EH (cell line): Measurements from ENCODE around the gene PDPR.
"Not testable (repeated sequence)": the region's sequence is repeated elsewhere in the genome, so short reads cannot be mapped to it uniquely, and the experiment has no call there.

Experiments used
- DNase-seq: peaks from one replicate; pipeline ENCODE4 v3.0.0-alpha.2; 2015; ENCODE audit warnings: low read depth

Gene PDPR

DNA sequence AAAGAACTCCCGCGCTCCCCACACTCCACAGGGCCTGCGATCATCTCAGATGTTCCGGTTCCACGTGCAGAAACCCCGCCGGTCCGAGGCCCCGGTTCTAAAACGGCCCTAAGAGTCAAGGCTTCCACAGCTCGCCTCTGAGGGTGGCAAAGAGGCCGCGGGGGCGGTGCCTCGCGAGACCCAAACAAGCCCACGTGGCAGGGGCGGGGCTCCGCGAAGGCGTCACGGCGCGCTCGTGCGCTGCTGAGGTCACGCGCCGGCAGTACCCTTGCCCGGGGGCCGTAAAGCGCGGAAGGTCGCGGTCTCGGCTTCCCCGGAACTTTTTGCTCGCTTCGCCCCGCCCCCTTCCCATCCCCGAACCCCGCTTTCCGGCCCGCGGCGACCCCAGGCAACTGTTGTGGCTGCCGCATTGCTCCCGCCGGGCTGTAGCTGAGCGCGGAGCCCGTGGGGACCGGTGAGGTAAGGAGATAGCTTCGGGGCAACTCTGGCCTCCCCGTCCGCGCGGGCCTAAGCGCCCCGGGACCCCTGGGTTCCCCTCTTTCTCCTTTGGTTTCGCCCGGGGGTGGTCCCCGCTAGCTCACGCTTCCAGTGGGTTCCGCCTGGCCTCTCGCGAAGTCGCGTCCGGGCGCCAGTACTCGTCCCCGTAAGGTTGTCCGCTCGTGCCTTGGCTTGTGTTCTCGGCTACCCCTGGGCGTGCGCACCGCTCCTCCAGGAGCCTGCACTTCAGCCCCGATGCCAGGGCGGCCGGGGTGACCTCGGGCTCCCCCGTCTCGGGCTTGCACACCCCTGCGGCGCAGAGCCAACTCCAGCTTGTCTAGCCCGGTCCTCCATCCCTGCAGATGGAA lies at the start of gene PDPR:
Gene PDPR, plus strand, starts transcription at position 351 of the 845 bp plus-strand sequence. CDS start 6,161 bp downstream, outside the sequence.
- peak; percentile 90 for DNase-seq

DNA sequence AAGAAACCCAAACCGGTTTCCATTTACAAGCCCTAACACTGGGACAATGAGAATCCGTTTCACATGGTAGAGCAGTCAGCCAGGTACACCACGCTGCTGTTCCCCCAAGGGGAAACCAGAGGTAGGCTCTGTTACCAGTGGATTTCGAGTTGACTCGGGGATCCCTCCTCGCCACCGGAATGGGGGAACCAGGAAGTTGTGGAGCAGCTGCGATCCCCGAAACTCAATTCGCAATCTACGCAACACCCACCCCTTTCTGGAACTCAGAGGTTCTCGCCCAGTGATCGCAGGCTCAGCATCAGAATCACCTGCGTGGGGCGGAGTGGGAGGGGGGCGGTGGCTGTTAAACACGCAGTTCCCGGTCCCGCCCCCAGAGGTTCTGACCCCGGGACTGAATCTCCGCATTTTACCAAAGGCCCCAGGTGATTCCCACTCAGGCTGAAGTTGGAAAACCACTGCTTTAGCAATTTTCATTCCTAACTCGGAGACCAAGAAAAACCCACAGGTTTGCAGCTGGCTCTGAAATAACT lies 49.2 kb upstream of the PDPR start:
- DNase-seq, result peak; percentile 26

DNA sequence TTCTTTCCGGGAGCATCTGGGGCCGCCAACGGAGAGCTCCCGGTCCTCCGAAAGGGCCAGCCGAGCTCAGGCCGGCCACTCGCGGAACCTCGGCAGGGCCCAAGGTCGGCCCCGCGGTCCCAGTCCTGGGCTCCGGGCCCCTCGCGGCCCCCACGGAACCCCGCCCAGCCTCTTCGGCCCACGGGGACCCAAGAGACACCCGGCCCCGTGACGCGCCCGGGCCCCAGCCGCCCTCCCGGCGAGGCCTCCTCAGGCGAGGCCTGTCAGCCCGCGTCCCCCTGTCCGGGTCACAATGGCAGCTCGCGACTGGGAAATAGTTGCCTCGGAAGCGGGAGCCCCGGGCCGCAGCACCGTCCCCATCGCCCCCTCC lies 48.8 kb upstream of the PDPR start:
- not testable (repeated sequence) for DNase-seq

DNA sequence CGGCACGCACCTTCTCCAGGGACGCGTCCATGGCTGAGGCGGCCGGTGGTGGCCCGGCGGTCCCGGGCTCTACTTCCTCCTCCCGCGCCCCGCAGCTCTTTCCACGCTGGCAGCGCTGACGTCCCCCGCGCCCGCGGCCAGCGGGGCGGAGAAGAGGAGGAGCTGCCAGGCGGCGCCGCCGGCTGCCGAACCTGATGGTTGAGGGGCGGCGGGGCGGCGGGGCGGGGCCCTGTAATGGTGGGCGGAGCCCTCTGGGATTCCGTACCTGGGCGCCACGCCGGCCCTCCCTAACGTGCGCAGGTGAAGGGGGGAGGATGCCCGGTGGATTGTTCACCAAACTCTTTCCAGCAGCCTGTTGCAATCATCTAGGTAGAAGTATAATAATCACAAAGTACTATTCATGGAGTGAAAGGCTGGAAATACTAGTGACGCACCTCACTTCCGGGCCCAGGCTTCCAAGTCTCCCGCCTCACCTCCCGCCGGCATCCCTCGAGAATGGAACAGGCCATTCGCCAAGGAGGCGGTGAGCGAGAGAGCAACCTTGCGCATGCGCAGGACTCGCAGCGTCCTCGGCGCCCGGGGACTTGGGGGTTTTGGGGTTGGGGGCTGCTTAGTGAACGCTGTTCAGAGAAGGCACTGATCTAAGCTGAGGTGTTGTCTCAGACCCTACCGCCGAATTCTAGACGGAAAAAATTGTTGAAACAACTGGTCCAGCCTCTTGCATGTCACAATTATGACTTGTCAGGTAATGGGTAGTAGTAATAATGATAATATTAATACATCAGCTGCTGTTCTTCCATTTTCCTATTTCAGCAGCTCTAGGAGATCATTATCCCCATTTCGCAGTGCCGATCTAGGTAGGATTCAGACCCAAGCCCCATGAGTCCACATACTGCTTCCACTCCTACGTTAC lies 48.1 kb upstream of the PDPR start:
- peak; percentile 88 for DNase-seq

DNA sequence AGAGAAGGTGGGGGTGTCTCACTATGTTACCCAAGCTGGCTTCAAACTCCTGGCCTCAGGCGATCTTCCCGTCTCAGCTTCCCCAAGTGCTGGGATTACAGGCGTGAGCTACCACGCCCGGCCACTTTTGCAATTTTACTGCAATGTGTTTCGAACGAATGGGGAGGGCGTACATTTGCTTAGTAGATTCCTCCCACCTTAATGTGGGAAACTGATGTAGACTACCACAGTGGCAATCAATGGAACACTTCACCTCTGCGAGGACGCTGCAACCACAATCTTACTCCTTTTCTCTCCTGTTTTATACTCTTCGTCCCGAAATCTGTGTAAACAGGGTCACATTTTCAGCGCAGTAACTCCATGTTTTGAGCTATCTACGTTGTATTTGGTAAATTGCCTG lies 47.4 kb upstream of the PDPR start:
- DNase-seq, result not testable (repeated sequence)

DNA sequence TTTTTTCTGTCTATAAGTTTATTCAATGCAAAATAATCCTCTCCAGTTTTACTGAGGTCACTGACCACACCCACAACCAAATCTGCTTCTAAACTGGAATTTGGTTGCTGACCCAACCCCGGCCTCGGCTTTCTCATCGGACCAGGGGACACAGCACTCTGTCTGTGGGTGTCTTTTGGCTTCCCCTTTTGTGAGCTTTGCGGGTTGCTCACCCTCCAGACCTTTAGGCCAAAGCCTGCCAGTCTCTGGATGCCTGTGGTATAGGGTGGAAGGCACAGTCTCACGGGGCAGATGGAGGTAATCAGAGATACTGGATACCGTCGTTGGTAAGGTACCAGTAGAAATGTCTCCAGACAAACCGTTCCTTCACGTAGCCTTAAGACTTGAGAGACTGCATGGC lies 35.1 kb upstream of the PDPR start:
- DNase-seq, result not testable (repeated sequence)

DNA sequence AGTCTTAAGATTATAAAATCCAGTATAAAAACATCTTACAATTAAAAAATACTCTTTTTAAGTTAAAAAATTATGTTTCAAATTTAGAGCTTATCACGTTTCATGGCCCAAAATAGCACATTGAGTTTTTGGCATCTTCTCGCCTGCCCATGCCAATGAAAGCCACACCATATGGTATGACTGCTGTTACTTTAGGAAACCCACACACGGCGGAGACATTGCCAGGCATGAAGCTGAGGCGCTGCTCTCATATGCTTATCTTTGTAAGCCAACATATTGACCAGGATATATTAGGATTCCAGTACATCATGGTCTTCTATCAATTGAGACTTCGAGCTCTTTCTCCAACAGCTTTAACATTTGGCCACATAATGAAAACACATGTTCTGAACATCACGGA lies 32.9 kb upstream of the PDPR start:
- DNase-seq, result not testable (repeated sequence)

DNA sequence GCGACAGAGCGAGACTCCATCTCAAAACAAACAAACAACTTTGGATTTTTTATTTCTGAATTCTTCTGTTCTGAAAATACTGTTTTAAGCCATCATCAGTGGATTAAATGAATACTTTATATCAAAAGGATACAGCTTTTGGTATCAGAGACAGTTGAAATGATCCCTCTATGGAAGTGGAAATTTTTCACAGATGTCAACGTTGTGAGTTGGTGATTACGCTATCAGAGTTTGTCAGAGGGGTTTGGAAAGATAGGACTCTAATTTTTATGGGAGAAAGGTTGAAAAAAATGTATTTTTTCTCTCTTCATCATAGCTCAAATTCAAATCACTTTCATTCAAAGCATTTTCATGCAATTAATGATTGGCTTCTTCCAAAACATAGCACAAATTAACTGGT lies 30.2 kb upstream of the PDPR start:
- DNase-seq, result not testable (repeated sequence)

DNA sequence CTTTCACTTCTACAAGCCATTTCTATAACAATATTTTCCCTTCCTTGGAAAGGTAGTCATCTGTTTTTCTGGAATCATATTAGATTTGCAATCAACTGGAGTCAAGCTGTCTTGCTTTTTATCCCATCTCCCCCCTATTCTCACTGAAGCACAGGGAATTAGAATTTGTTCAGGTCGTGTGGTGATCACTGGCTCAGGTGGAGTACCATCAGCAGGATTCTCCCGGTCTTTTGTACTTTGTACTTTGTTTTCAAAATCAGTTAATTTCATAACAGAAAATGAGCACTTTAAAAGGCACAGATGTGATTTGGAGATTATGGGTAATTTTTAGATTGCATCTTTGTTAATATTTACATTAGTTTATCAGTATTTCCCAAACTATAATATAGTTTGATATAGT lies 26.0 kb upstream of the PDPR start:
- DNase-seq, result not testable (repeated sequence)

DNA sequence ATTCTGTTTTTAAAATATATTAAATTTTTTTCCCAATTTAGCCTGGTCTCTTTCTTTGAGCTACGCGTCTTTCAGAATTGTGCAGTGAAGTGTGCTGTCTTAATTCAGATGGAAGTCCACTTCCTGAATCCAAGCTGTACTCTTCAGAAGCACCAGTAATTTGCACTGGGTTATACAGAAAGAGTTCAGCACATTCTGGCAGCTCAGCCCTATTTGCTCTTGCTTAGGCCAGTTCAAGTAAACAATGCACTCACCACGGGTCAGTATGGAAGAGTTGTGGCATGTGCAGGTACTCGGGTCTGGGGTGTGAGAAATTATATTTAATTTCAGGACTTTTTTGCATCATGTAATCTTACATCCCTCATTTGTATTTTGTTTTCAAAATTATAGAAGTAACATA lies 25.3 kb upstream of the PDPR start:
- not testable (repeated sequence) for DNase-seq

DNA sequence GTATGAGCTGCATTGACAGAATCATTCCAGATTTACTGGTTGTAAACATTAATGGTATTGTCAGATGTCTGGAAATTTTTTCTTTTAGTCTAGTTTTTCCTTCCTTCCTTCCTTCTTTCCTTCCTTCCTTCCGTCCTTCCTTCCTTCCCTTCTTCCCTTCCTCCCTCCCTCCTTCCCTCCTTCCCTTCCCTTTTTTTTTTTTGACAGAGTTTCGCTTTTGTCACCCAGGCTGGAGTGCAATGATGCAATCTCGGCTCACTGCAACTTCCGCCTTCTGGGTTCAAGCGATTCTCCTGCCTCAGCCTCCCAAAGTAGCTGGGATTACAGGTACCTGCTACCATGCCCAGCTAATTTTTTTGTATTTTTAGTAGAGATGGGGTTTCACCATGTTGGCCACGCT lies 24.8 kb upstream of the PDPR start:
- not testable (repeated sequence) for DNase-seq

DNA sequence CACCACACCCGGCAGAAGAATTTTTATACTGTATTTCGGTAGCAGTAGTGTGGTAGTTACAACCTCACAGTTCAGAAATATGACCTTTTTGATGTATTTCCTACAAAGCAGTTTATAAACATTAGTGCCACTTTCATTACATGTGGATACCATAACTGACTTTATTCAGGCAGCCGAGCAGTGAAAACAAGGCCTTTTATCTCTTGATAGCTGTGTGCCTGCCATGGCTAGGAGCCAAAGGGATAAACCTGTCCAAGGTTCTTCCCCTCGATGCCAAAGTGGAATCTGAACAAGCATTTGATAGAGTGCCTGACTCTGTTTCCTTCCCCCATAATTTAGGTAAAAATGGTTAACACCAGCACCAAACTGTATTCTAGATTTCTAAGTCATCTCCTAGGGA lies 23.0 kb upstream of the PDPR start:
- not testable (repeated sequence) for DNase-seq

DNA sequence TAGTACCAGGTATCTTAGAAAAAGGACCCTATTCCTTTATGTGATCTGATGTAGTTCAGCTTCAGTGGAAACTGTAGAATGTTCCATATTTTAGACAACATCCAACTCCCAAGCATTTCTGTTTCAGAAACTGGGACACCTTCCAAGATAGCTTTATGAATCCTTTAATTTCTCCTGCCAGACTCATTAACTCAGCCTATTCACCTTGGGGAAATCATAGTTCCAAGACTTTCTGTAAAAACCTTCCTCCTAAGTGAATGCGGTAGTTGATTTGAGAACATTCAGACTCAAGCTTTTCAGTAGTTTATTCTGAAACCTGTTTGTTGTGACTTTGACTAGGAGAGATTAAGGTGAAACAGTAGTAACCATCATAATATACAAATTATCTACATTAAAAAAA lies 20.0 kb upstream of the PDPR start:
- DNase-seq, result not testable (repeated sequence)

DNA sequence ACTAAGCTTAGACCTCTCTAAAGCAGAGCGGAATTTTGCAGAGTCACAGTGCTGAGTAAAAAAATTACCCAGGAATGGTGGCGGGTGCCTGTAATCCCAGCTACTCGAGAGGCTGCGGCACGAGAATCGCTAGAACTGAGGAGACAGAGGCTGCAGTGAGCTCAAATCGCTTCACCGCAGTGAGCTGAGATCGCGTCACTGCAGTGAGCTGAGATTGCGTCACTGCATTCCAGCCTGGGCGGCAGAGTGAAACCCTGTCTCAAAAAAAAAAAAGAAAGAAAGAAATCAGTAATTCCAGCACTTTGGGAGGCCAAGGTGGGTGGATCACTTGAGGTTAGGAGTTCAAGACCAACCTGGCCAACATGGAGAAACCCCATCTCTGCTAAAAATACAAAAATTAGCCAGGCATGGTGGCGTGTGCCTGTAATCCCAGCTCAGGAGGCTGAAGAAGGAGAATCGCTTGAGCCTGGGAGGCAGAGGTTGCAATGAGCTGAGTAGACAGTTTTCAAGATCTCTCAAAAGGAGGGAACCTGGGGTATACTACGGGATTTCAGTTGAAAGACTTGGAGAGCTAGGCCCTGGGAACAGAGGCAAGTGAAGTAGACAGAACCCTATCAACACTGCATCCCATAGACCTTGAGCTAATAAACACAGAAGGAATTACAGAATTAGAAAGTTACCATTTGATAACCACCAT lies 4.4 kb upstream of the PDPR start:
- peak; percentile 26 for DNase-seq

DNA sequence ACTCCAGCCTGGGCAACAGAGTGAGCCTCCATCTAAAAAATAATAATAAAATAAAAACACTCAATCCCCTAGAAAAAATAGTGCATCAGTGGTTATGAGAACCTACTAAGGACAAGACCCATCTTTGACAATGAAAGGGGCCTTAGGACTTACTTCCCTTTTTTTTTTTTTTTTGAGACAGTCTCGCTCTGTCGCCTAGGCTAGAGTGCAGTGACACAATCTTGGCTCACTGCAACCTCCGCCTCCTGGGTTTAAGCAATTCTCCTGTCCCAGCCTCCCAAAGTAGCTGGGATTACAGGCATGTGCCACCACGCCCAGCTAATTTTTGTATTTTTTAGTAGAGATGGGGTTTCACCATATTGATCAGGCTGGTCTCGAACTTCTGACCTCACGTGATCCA lies 2.0 kb upstream of the PDPR start:
- not testable (repeated sequence) for DNase-seq

DNA sequence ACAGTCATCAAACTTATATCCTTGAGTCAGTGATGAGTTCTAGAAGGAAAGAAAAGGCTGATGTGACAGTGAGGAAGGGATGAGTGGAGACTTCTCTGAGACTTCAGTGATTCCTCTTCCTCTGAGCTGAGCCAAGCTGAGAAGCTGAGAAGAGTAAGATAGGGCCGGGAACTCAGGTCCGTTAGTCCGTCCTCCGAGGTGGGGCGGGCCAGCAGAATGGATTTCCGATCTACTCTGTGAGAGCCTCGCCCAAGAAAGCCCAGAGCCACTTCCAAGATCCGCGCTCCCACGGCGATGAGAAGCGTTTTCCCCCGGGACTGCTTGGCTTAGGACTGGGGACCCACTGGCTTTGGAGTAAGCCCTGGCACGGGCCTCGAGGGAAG lies 542 bp upstream of the PDPR start:
- DNase-seq, result peak; percentile 3

DNA sequence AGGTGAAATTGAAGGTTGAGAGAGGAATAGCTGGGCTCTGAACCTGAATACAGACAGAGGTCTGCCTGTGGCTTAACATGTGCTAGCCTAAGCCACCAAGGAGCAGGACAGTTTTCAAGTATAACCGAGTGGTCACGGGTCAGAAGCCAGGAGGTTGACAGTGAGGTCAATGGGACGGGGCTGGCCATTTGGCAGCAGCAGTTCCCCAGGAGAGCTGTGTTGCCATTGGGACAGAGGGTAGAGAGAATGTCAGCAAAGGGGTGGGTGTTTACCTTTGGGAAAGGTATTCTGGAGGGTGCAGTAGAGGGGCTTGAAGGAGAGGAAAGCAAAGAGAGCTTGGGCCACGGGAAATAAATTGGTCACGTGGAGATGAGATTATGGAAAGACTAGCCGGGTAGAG lies 4.2 kb downstream of the PDPR start:
- DNase-seq, result not testable (repeated sequence)

DNA sequence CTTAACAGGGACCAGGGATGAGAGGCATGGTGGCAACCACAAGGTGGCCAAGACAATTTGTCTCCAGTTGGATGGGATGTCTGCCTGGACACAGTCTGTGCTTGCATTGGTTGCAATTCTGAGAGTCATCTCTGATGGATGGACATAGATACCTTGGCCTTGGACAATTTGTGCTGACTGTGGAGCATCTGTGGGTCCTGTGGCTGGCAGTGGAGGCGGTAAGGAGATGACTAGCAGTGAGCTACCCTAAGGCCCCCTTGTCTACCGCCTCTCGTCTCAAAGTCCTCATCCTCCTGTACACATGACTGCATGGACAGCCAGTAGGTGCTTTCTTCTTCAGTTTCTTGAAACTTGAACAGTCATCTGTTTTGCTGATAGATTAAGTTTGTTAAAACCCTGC lies 4.6 kb downstream of the PDPR start:
- not testable (repeated sequence) for DNase-seq

DNA sequence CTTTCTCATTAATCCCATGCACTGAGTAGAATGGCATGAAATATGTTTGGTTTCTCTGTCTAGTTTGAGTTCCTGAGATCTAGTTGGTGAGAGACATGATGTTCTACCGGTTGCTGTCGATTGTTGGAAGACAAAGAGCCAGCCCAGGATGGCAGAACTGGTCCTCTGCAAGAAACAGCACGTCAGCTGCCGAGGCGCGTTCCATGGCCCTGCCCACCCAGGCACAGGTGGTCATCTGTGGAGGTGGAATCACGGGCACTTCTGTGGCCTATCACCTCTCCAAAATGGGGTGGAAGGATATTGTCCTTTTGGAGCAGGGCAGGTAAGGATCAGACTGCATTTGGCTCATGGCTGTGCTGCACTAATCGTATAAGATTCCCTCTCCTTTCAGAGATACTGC lies 6.3 kb downstream of the PDPR start:
- not testable (repeated sequence) for DNase-seq

DNA sequence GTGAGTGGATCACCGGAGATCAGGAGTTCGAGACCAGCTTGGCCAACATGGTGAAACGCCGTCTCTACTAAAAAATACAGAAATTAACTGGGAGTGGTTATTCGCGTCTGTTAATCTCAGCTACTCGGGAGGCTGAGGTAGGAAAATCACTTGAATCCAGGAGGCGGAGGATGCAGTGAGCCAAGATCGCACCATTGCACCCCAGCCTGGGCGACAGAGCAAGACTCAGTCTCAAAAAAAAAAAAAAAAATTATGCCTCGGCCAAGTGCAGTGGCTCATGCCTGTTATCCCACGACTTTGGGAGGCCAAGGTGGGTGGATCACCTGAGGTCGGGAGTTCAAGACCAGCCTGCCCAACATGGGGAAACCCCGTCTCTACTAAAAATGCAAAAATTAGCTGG lies 9.7 kb downstream of the PDPR start:
- not testable (repeated sequence) for DNase-seq

DNA sequence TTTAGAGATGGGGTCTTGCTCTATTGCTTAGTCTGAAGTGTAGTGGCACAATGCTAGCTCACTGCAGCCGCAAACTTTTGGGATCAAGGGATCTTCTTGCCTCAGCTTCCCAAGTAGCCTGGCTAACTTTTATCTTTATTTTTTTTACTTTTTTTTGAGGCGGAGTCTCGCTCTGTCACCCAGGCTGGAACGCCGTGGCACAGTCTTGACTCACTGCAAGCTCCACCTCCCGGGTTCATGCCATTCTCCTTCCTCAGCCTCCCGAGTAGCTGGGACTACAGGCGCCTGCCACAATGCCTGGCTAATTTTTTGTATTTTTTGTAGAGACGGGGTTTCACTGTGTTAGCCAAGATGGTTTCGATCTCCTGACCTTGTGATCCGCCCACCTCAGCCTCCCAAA lies 12.1 kb downstream of the PDPR start:
- DNase-seq, result peak; percentile 3

DNA sequence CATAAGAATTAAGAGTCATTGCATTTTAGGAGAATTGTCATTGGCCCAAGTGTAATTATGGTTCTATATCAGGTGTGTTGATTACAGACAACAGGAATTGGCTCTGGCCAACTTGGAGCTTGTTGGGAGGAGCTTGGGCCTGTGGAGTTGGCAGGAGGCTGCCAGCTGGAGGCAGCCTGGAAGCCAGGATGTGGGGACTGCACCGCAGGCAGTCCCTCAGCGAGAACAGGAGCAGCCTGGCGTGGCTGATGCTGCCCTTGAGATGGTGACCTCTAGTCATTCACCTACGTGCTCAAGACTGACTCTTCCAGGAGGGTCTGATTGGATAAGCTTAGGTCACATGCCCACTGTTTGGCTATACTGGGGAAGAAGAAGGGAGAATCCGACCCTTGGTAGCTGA lies 13.6 kb downstream of the PDPR start:
- not testable (repeated sequence) for DNase-seq
